GM18498 (cell line): ENCODE results near the gene GPX4.

ENCODE experiments used
- ATAC-seq: cut with Tn5 transposase; IDR thresholded peaks from one replicate; pipeline ENCODE4 v1.9.1; 2021; ENCODE audit warnings: mild to moderate bottlenecking, moderate library complexity; ENCODE audit not compliant: unreplicated experiment

GPX4 gene

GRCh38 chr19:1147934-1148549 lies 44.2 kb downstream of the GPX4 start:
- ATAC-seq = no peak

GRCh38 chr19:1149259-1150045 lies 45.7 kb downstream of the GPX4 start:
- ATAC-seq = no peak

GRCh38 chr19:1150333-1151036 lies 46.7 kb downstream of the GPX4 start:
- no peak for ATAC-seq

GRCh38 chr19:1151037-1151724 lies 47.4 kb downstream of the GPX4 start:
- ATAC-seq = no peak

GRCh38 chr19:1151917-1152587 lies 48.3 kb downstream of the GPX4 start:
- no peak for ATAC-seq

- no peak for ATAC-seq
Observed at GRCh38 chr19:1153891-1154730, 50.3 kb downstream of the GPX4 start.

- no peak for ATAC-seq
Observed at GRCh38 chr19:1154731-1155351, 51.0 kb downstream of the GPX4 start.

GRCh38 chr19:1155352-1156304 lies 51.8 kb downstream of the GPX4 start:
- ATAC-seq = no peak
